HEK293 (cell line): ENCODE measurements around the gene PAF1.
A peak's percentile ranks its signal among the peaks of the same experiment; 100 is the strongest.

Experiments used
- HOXA7 ChIP-seq: sonication (generic); formaldehyde crosslinking; IDR thresholded peaks from 2 replicates; pipeline ENCODE4 v1.8.1; 2022; ENCODE audit warnings: missing genetic modification reagents, borderline replicate concordance
- KLF8 ChIP-seq: fragments of 450-650 bp; formaldehyde crosslinking; IDR thresholded peaks from 2 replicates; pipeline ENCODE4 v1.5.1; 2016; ENCODE audit warnings: missing biosample characterization, missing genetic modification characterization
- KLF9 ChIP-seq: fragments of 450-650 bp; formaldehyde crosslinking; IDR thresholded peaks from 2 replicates; pipeline ENCODE4 v1.5.1; 2016; ENCODE audit warnings: missing biosample characterization, missing genetic modification characterization, low read depth
- MZF1 ChIP-seq: fragments of 450-650 bp; formaldehyde crosslinking; IDR thresholded peaks from 2 replicates; pipeline ENCODE4 v1.5.1; 2017; ENCODE audit warnings: missing biosample characterization, missing genetic modification characterization, borderline replicate concordance
- PRDM10 ChIP-seq: fragments of 450-650 bp; formaldehyde crosslinking; IDR thresholded peaks from 2 replicates; pipeline ENCODE4 v1.5.1; 2016; ENCODE audit warnings: missing biosample characterization, missing genetic modification characterization
- TRIM28 ChIP-seq: IDR thresholded peaks from 2 replicates; pipeline ENCODE4 v1.6.1; 2011; ENCODE audit warnings: low read length, control low read depth, borderline replicate concordance
- ZFHX2 ChIP-seq: fragments of 450-650 bp; formaldehyde crosslinking; conservative IDR thresholded peaks from 2 replicates; pipeline ENCODE4 v1.5.1; 2016; ENCODE audit warnings: missing biosample characterization, missing genetic modification characterization
- ZFP41 ChIP-seq: fragments of 450-650 bp; formaldehyde crosslinking; IDR thresholded peaks from 2 replicates; pipeline ENCODE4 v1.5.1; 2016; ENCODE audit warnings: missing biosample characterization, missing genetic modification characterization, borderline replicate concordance
- ZNF138 ChIP-seq: fragments of 450-650 bp; formaldehyde crosslinking; IDR thresholded peaks from 2 replicates; pipeline ENCODE4 v1.5.1; 2016; ENCODE audit warnings: missing biosample characterization, missing genetic modification characterization, borderline replicate concordance
- ZNF18 ChIP-seq: fragments of 450-650 bp; formaldehyde crosslinking; IDR thresholded peaks from 2 replicates; pipeline ENCODE4 v1.5.1; 2016; ENCODE audit warnings: missing biosample characterization, missing genetic modification characterization
- ZNF202 ChIP-seq: fragments of 450-650 bp; formaldehyde crosslinking; IDR thresholded peaks from 2 replicates; pipeline ENCODE4 v1.5.1; 2016; ENCODE audit warnings: missing biosample characterization, missing genetic modification characterization, borderline replicate concordance
- ZNF211 ChIP-seq: fragments of 450-650 bp; formaldehyde crosslinking; IDR thresholded peaks from 2 replicates; pipeline ENCODE4 v1.5.1; 2016; ENCODE audit warnings: low read depth, missing biosample characterization, missing genetic modification characterization
- ZNF248 ChIP-seq: fragments of 450-650 bp; formaldehyde crosslinking; IDR thresholded peaks from 2 replicates; pipeline ENCODE4 v1.5.1; 2017; ENCODE audit warnings: missing biosample characterization, missing genetic modification characterization
- ZNF324 ChIP-seq: fragments of 450-650 bp; formaldehyde crosslinking; IDR thresholded peaks from 2 replicates; pipeline ENCODE4 v1.5.1; 2016; ENCODE audit warnings: missing biosample characterization, missing genetic modification characterization
- ZNF354C ChIP-seq: fragments of 450-650 bp; formaldehyde crosslinking; IDR thresholded peaks from 2 replicates; pipeline ENCODE4 v1.5.1; 2016; ENCODE audit warnings: missing biosample characterization, missing genetic modification characterization, low read depth, borderline replicate concordance
- ZNF37A ChIP-seq: fragments of 450-650 bp; IDR thresholded peaks from 2 replicates; pipeline ENCODE4 v1.5.1; 2018; ENCODE audit warnings: missing biosample characterization, missing genetic modification characterization
- ZNF529 ChIP-seq: fragments of 450-650 bp; formaldehyde crosslinking; IDR thresholded peaks from 2 replicates; pipeline ENCODE4 v1.5.1; 2017; ENCODE audit warnings: missing genetic modification characterization, missing biosample characterization; ENCODE audit not compliant: insufficient replicate concordance
- ZNF555 ChIP-seq: fragments of 450-650 bp; formaldehyde crosslinking; conservative IDR thresholded peaks from 2 replicates; pipeline ENCODE4 v1.5.1; 2017; ENCODE audit warnings: missing biosample characterization, mild to moderate bottlenecking, missing genetic modification characterization, inconsistent platforms
- ZNF629 ChIP-seq: fragments of 450-650 bp; formaldehyde crosslinking; IDR thresholded peaks from 2 replicates; pipeline ENCODE4 v1.5.1; 2017; ENCODE audit warnings: missing biosample characterization, missing genetic modification characterization
- ZNF777 ChIP-seq: fragments of 450-650 bp; formaldehyde crosslinking; IDR thresholded peaks from 2 replicates; pipeline ENCODE4 v1.5.1; 2017; ENCODE audit warnings: missing biosample characterization, missing genetic modification characterization, borderline replicate concordance
- ZNF837 ChIP-seq: fragments of 450-650 bp; formaldehyde crosslinking; IDR thresholded peaks from 2 replicates; pipeline ENCODE4 v1.5.1; 2016; ENCODE audit warnings: missing biosample characterization, missing genetic modification characterization
- TF ChIP-seq, protein P1 (sequence below): fragments of 450-650 bp; IDR thresholded peaks from 2 replicates; pipeline ENCODE4 v1.5.1; 2018; ENCODE audit warnings: missing biosample characterization, mild to moderate bottlenecking, missing genetic modification characterization
- TF ChIP-seq, protein P2 (sequence below): fragments of 450-650 bp; formaldehyde crosslinking; IDR thresholded peaks from 2 replicates; pipeline ENCODE4 v1.5.1; 2017; ENCODE audit warnings: missing biosample characterization, missing genetic modification characterization
- TF ChIP-seq, protein P3 (sequence below): fragments of 450-650 bp; formaldehyde crosslinking; IDR thresholded peaks from 2 replicates; pipeline ENCODE4 v1.5.1; 2016; ENCODE audit warnings: missing biosample characterization, missing genetic modification characterization
- TF ChIP-seq, protein P4 (sequence below): fragments of 450-650 bp; formaldehyde crosslinking; IDR thresholded peaks from 2 replicates; pipeline ENCODE4 v1.5.1; 2016; ENCODE audit warnings: missing biosample characterization, missing genetic modification characterization

PAF1 gene

DNA sequence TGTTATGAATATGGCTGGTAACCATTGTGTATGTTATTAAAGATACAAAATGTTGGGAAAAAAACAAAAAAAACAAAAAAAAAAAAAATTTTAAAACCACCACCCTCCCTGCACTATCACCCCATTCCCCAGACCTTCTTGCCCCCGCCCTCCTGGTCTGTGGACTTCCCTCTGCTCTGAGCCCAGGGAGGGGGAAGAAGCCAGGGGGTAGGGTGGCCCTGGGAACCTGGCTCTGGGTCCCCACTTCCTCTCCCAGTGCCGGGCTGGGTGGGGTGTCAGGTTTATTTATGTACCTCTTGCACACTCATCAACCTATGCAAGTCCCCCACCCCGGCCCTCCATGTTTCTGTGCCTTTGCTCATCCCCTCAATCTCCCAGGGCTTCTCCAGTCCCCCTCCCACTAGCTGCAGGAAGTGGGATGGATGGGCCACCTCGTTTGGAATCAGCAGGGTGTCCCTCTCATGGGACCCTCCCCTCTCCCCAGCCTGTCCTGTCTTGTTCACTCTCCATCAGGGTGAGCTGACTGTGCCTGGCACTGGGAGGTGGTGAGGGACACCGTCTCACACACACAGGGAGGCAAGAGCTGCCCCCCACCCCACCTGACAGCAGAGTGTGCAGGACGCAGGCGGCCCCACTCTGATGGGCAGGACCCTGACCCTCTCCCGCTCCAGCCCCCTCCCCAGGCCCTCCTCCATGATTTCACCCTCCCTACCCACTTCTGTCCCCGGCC lies 5.9 kb downstream of the PAF1 start (continued):
- TF ChIP-seq ZNF37A (tag by site-specific recombination) = no peak
- TF ChIP-seq ZNF354C = no peak
- TF ChIP-seq ZNF211 (tag by site-specific recombination) = no peak; the same call in 1 of the 2 replicates
- TF ChIP-seq ZNF138 = no peak
- TF ChIP-seq, protein P1, sequence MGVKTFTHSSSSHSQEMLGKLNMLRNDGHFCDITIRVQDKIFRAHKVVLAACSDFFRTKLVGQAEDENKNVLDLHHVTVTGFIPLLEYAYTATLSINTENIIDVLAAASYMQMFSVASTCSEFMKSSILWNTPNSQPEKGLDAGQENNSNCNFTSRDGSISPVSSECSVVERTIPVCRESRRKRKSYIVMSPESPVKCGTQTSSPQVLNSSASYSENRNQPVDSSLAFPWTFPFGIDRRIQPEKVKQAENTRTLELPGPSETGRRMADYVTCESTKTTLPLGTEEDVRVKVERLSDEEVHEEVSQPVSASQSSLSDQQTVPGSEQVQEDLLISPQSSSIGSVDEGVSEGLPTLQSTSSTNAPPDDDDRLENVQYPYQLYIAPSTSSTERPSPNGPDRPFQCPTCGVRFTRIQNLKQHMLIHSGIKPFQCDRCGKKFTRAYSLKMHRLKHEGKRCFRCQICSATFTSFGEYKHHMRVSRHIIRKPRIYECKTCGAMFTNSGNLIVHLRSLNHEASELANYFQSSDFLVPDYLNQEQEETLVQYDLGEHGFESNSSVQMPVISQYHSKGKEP (tag by site-specific recombination) = no peak
- TF ChIP-seq, protein P2, sequence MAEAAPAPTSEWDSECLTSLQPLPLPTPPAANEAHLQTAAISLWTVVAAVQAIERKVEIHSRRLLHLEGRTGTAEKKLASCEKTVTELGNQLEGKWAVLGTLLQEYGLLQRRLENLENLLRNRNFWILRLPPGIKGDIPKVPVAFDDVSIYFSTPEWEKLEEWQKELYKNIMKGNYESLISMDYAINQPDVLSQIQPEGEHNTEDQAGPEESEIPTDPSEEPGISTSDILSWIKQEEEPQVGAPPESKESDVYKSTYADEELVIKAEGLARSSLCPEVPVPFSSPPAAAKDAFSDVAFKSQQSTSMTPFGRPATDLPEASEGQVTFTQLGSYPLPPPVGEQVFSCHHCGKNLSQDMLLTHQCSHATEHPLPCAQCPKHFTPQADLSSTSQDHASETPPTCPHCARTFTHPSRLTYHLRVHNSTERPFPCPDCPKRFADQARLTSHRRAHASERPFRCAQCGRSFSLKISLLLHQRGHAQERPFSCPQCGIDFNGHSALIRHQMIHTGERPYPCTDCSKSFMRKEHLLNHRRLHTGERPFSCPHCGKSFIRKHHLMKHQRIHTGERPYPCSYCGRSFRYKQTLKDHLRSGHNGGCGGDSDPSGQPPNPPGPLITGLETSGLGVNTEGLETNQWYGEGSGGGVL (tag by site-specific recombination) = peak; percentile 53
- no peak for TF ChIP-seq ZFHX2
- TF ChIP-seq ZNF629 (tag by site-specific recombination) = no peak
- TF ChIP-seq ZNF555 (tag by site-specific recombination) = no peak
- no peak for TF ChIP-seq ZNF837 (tag by site-specific recombination)
- TF ChIP-seq ZNF324 (tag by site-specific recombination) = no peak
- no peak for TF ChIP-seq HOXA7 (CRISPR knock-in tag)
- no peak for TF ChIP-seq MZF1 (tag by site-specific recombination)
- TF ChIP-seq KLF8 (tag by site-specific recombination) = no peak
- TF ChIP-seq ZNF248 = no peak
- no peak; the same call in 1 of the 2 replicates for TF ChIP-seq ZFP41 (tag by site-specific recombination)
- peak; percentile 17; the same call in 1 of the 2 replicates for TF ChIP-seq PRDM10 (tag by site-specific recombination)
- no peak for TF ChIP-seq TRIM28
- TF ChIP-seq, protein P3, sequence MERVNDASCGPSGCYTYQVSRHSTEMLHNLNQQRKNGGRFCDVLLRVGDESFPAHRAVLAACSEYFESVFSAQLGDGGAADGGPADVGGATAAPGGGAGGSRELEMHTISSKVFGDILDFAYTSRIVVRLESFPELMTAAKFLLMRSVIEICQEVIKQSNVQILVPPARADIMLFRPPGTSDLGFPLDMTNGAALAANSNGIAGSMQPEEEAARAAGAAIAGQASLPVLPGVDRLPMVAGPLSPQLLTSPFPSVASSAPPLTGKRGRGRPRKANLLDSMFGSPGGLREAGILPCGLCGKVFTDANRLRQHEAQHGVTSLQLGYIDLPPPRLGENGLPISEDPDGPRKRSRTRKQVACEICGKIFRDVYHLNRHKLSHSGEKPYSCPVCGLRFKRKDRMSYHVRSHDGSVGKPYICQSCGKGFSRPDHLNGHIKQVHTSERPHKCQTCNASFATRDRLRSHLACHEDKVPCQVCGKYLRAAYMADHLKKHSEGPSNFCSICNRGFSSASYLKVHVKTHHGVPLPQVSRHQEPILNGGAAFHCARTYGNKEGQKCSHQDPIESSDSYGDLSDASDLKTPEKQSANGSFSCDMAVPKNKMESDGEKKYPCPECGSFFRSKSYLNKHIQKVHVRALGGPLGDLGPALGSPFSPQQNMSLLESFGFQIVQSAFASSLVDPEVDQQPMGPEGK = peak; percentile 33
- no peak for TF ChIP-seq KLF9
- TF ChIP-seq, protein P4, sequence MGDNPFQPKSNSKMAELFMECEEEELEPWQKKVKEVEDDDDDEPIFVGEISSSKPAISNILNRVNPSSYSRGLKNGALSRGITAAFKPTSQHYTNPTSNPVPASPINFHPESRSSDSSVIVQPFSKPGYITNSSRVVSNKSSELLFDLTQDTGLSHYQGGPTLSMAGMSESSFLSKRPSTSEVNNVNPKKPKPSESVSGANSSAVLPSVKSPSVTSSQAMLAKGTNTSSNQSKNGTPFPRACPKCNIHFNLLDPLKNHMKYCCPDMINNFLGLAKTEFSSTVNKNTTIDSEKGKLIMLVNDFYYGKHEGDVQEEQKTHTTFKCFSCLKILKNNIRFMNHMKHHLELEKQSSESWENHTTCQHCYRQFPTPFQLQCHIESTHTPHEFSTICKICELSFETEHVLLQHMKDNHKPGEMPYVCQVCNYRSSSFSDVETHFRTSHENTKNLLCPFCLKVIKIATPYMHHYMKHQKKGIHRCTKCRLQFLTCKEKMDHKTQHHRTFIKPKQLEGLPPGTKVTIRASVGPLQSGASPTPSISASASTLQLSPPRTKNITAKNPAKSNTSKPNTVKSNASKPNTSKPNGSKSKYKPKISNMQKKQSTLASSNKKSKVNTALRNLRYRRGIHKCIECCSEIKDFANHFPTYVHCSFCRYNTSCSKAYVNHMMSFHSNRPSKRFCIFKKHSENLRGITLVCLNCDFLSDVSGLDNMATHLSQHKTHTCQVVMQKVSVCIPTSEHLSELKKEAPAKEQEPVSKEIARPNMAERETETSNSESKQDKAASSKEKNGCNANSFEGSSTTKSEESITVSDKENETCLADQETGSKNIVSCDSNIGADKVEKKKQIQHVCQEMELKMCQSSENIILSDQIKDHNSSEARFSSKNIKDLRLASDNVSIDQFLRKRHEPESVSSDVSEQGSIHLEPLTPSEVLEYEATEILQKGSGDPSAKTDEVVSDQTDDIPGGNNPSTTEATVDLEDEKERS = no peak
- TF ChIP-seq ZNF777 = no peak
- no peak for TF ChIP-seq ZNF18 (tag by site-specific recombination)
- TF ChIP-seq ZNF202 (tag by site-specific recombination) = no peak
- TF ChIP-seq ZNF529 (tag by site-specific recombination) = no peak
